Hepatocyte (in vitro differentiated cells): ENCODE results near the gene NUP50. TPM values are rescaled to one million over a fixed set of nuclear protein-coding genes. Genes with fewer than 3 reads are reported as not detected.
A peak's percentile ranks its signal among the peaks of the same experiment; 100 is the strongest.

Experiments used
- DNase-seq: peaks from one replicate; pipeline ENCODE4 v3.0.0-alpha.2; 2016; ENCODE audit warnings: low spot score
- H2AFZ ChIP-seq: fragments of 200-600 bp; sonication (generic); 2 replicates; pipeline ENCODE4 v1.6.0; 2016; ENCODE audit warnings: antibody characterized with exemption, mild to moderate bottlenecking
- H3K27ac ChIP-seq: fragments of 200-600 bp; sonication (generic); 2 replicates; pipeline ENCODE4 v1.5.1; 2016; ENCODE audit warnings: mild to moderate bottlenecking
- H3K27me3 ChIP-seq: fragments of 200-600 bp; sonication (generic); 2 replicates; pipeline ENCODE4 v1.6.1; 2016
- H3K36me3 ChIP-seq: fragments of 200-600 bp; sonication (generic); replicated peaks from 2 replicates; pipeline ENCODE4 v1.5.1; 2016; ENCODE audit warnings: low read depth; ENCODE audit not compliant: insufficient read depth
- H3K4me1 ChIP-seq: fragments of 200-600 bp; sonication (generic); 2 replicates; pipeline ENCODE4 v1.5.1; 2016; ENCODE audit warnings: mild to moderate bottlenecking, moderate library complexity; ENCODE audit not compliant: insufficient read depth
- H3K4me2 ChIP-seq: fragments of 200-600 bp; sonication (generic); 2 replicates; pipeline ENCODE4 v1.6.0; 2016
- H3K4me3 ChIP-seq: fragments of 200-600 bp; sonication (generic); 2 replicates; pipeline ENCODE4 v1.5.1; 2016; ENCODE audit warnings: mild to moderate bottlenecking
- H3K79me2 ChIP-seq: fragments of 200-600 bp; sonication (generic); 2 replicates; pipeline ENCODE4 v1.6.0; 2017; ENCODE audit warnings: mild to moderate bottlenecking
- H3K9me2 ChIP-seq: fragments of 200-600 bp; sonication (generic); replicated peaks from 2 replicates; pipeline ENCODE4 v1.6.0; 2017; ENCODE audit warnings: mild to moderate bottlenecking; ENCODE audit not compliant: insufficient read depth
- H3K9me3 ChIP-seq: fragments of 200-600 bp; sonication (generic); 2 replicates; pipeline ENCODE4 v1.5.1; 2016; ENCODE audit warnings: low read depth, mild to moderate bottlenecking
- H4K20me1 ChIP-seq: fragments of 200-600 bp; sonication (generic); 2 replicates; pipeline ENCODE4 v1.6.0; 2016; ENCODE audit warnings: mild to moderate bottlenecking; ENCODE audit not compliant: insufficient read depth, poor library complexity, severe bottlenecking
- CTCF ChIP-seq: fragments of 200-600 bp; sonication (generic); IDR thresholded peaks from 2 replicates; pipeline ENCODE4 v1.5.1; 2016; ENCODE audit warnings: antibody characterized with exemption, mild to moderate bottlenecking; ENCODE audit not compliant: poor library complexity
- EZH2 ChIP-seq: fragments of 200-600 bp; sonication (generic); IDR thresholded peaks from 2 replicates; pipeline ENCODE4 v1.6.1; 2016; ENCODE audit warnings: antibody characterized with exemption, mild to moderate bottlenecking, borderline replicate concordance
- EZH2phosphoT487 ChIP-seq: fragments of 200-600 bp; sonication (generic); IDR thresholded peaks from one replicate; pipeline ENCODE4 v1.6.1; 2018; ENCODE audit warnings: antibody characterized with exemption, mild to moderate bottlenecking, low read depth, moderate library complexity; ENCODE audit not compliant: unreplicated experiment, severe bottlenecking
- WGBS: methylation state at CpG from one replicate; pipeline ENCODE4 v1.1.6; 2016; ENCODE audit warnings: low lambda C conversion rate; ENCODE audit errors: missing lambda C conversion rate; 5-methylcytosine and 5-hydroxymethylcytosine counted together
- polyA plus RNA-seq: library from polyadenylated mRNA; unstranded; fragments of >200 nt; fragmentation: Nextera tagmentation; extraction: Ambion mirVana; gene quantifications from 2 replicates; pipeline ENCODE4 v1.2.1, GENCODE V29; 2016
- total RNA-seq: library from RNA; depleted of rRNA; stranded (reverse); fragments of >200 nt; gene quantifications from 2 replicates; pipeline ENCODE4 v1.2.3, GENCODE V29; 2014

Gene NUP50
- total and polyA plus RNA-seq, 2 experiments from 2014 or later, result 16.0 to 43.8 TPM

- H3K9me3 ChIP-seq, result no peaks in the 10 kb centered on the region
- H3K9me2 ChIP-seq, result no peaks in the 10 kb centered on the region
- H3K36me3 ChIP-seq, result no peaks in the 10 kb centered on the region
- peak overlapping the region; percentile 25 for H3K4me2 ChIP-seq
- TF ChIP-seq CTCF, result no peak
- TF ChIP-seq EZH2, result no peak
- no peak for TF ChIP-seq EZH2phosphoT487
- no peak overlapping the region for H3K27ac ChIP-seq
- H3K79me2 ChIP-seq, result no peaks in the 10 kb centered on the region
- DNase-seq, result no peak
- H3K27me3 ChIP-seq, result no peaks in the 10 kb centered on the region
- no peak overlapping the region for H2AFZ ChIP-seq
- 52% methylated on average over 9 of the region's 9 CpGs for WGBS
- peaks cover 13% of the 10 kb centered on the region for H3K4me1 ChIP-seq
- no peak overlapping the region for H3K4me3 ChIP-seq
- H4K20me1 ChIP-seq, result no peaks in the 10 kb centered on the region
Observed at GRCh38 chr22:45201678-45202332, 38.1 kb downstream of the NUP50 start.

GRCh38 chr22:45202333-45203149 is 38.8 kb downstream of the NUP50 start:
- H3K27ac ChIP-seq, result no peak overlapping the region
- H3K4me2 ChIP-seq, result no peak overlapping the region
- no peaks in the 10 kb centered on the region for H3K36me3 ChIP-seq
- H3K4me1 ChIP-seq, result peaks cover 13% of the 10 kb centered on the region
- 96% methylated on average over 36 of the region's 36 CpGs for WGBS
- H3K79me2 ChIP-seq, result no peaks in the 10 kb centered on the region
- no peaks in the 10 kb centered on the region for H3K27me3 ChIP-seq
- TF ChIP-seq EZH2phosphoT487 (no peak), EZH2 (no peak), CTCF (no peak)
- DNase-seq, result no peak
- no peak overlapping the region for H3K4me3 ChIP-seq
- no peak overlapping the region for H2AFZ ChIP-seq
- H4K20me1 ChIP-seq, result no peaks in the 10 kb centered on the region
- no peaks in the 10 kb centered on the region for H3K9me2 ChIP-seq
- no peaks in the 10 kb centered on the region for H3K9me3 ChIP-seq

- WGBS, result 91% methylated on average over 31 of the region's 40 CpGs
- no peak overlapping the region for H3K4me3 ChIP-seq
- DNase-seq, result no peak
- H3K36me3 ChIP-seq, result no peaks in the 10 kb centered on the region
- no peaks in the 10 kb centered on the region for H3K79me2 ChIP-seq
- no peaks in the 10 kb centered on the region for H4K20me1 ChIP-seq
- TF ChIP-seq EZH2phosphoT487, result no peak
- TF ChIP-seq CTCF, result no peak
- no peak for TF ChIP-seq EZH2
- no peaks in the 10 kb centered on the region for H3K27me3 ChIP-seq
- H3K27ac ChIP-seq, result no peak overlapping the region
- no peaks in the 10 kb centered on the region for H3K9me3 ChIP-seq
- no peak overlapping the region for H2AFZ ChIP-seq
- H3K4me1 ChIP-seq, result peaks cover 15% of the 10 kb centered on the region
- no peaks in the 10 kb centered on the region for H3K9me2 ChIP-seq
- H3K4me2 ChIP-seq, result no peak overlapping the region
Observed at GRCh38 chr22:45203150-45203951, 39.6 kb downstream of the NUP50 start.
